Coronary artery (tissue), 2 donors: ENCODE data around the gene RPS6KL1.

Experiments used
- DNase-seq: peaks from one replicate; pipeline ENCODE4 v3.0.0-alpha.2; 2017; ENCODE audit warnings: low spot score
- H3K27ac ChIP-seq, 2 donors: fragments of 200-600 bp; sonication (generic); one replicate each; pipeline ENCODE4 v1.5.1; 2016 to 2019
- H3K4me3 ChIP-seq: fragments of 200-600 bp; sonication (generic); 2 replicates; pipeline ENCODE4 v1.5.1; 2016; ENCODE audit warnings: mild to moderate bottlenecking, moderate library complexity
- TF ChIP-seq, protein P1 (sequence below): fragments of 200-600 bp; sonication (generic); IDR thresholded peaks from one replicate; pipeline ENCODE4 v1.5.1; 2019; ENCODE audit warnings: antibody characterized with exemption

RPS6KL1 gene

GRCh38 chr14:74941676-74942097 lies 18.6 kb upstream of the RPS6KL1 start:
- no peak for DNase-seq

GRCh38 chr14:74940956-74941565 lies 18.0 kb upstream of the RPS6KL1 start:
- peak overlapping the region; percentile 76 to 94 for H3K27ac ChIP-seq
- TF ChIP-seq, protein P1, sequence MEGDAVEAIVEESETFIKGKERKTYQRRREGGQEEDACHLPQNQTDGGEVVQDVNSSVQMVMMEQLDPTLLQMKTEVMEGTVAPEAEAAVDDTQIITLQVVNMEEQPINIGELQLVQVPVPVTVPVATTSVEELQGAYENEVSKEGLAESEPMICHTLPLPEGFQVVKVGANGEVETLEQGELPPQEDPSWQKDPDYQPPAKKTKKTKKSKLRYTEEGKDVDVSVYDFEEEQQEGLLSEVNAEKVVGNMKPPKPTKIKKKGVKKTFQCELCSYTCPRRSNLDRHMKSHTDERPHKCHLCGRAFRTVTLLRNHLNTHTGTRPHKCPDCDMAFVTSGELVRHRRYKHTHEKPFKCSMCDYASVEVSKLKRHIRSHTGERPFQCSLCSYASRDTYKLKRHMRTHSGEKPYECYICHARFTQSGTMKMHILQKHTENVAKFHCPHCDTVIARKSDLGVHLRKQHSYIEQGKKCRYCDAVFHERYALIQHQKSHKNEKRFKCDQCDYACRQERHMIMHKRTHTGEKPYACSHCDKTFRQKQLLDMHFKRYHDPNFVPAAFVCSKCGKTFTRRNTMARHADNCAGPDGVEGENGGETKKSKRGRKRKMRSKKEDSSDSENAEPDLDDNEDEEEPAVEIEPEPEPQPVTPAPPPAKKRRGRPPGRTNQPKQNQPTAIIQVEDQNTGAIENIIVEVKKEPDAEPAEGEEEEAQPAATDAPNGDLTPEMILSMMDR, result no peak
- no peak for DNase-seq
- no peak overlapping the region for H3K4me3 ChIP-seq

More at GRCh38 chr14:74941676-74942097, 18.6 kb upstream of the RPS6KL1 start:
- Histone ChIP-seq H3K4me3 (peak overlapping the region; percentile 42), H3K27ac (peak overlapping the region; percentile 76 to 94)
- TF ChIP-seq, protein P1, result no peak

DNA sequence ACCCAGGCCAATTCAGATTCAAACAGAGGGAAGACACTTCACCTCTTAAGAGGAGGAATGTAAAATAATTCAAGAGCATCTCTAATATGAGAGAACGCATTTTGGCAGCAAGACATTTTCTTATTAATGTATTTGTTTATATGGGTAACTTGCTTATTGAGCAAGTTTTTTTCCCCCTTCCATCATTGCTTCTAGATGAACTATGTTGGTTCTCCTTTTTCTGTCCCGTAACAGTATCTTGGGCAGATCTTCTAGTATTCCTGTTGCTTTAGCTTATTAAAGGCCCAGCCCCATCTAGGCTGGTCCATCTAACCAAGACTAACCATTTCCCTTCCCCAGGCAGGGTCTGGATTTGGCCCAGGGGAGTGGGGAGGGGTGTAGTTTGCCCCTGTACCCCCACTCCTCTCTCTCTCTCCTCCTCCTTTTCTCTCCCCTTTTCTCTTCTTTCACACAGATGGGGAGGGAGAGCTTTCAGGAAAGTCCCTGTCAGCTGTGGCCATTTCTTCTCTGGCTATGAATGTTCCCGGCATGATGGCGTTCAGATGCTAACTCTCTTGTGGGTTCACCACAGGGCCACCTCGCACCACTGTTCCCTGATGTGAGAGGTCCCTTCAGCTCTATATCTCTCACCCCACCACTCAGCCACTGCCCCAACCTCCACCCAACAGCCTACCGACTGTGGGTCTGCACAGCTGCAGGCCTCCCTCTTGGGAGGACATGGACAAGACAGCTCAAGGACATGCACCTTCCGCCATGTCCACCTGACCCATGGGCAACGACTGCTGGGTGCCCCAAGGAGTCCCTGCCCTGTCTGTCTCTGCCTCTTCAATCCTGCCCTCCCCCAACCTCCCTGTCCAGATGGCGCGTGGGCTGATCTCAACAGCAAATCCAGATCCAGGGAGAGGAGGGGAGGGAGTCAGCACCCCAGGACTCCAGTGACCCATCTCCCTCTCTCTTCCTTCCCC lies 15.8 kb upstream of the RPS6KL1 start:
- Histone ChIP-seq H3K27ac (peak overlapping the region; percentile 76 to 94), H3K4me3 (no peak overlapping the region)
- no peak for DNase-seq
- TF ChIP-seq, protein P1, result no peak

- DNase-seq, result no peak
- no peak overlapping the region for H3K27ac ChIP-seq
- no peak overlapping the region for H3K4me3 ChIP-seq
- TF ChIP-seq, protein P1, result no peak
These were observed 14.1 kb upstream of the RPS6KL1 start for GRCh38 chr14:74937171-74937570.

DNA sequence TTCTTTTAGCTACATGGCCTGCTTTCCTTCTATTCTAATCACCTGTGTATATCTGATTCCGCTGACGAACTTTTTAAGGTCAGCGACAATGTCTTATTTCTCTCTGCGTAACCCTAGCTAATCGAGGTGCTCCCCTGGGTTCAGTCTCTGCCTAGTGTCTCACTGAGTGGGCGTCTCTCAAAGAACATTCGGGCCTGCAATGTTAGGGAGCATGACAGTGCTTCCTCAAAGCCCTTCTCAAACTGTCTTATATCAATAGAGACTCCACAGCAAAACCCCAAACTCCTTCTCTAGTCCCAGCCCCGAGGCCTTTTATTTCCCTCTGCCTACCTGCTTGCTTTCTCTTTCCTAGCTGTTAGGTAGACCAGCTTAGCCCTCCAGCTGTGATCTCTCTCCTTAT lies 13.7 kb upstream of the RPS6KL1 start:
- Histone ChIP-seq H3K4me3 (no peak overlapping the region), H3K27ac (no peak overlapping the region)
- TF ChIP-seq, protein P1, result no peak
- DNase-seq, result no peak

DNA sequence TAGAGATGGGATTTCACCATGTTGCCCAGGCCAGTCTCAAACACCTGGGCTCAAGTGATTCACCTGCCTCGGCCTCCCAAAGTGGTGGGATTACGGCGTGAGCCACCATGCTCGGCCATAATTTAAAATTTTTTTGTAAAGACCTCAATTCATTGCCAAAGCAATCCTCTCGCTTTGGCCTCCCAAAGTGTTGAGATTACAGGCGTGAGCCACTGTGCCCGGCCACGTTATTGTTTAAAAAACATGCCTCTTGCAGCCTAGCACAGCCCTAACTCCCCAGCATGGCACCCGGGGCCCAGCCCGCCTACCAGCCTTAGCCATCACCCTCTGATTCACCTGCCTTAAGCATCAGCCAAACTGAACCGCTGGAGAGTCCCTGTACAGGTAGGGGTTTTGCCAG lies 13.1 kb upstream of the RPS6KL1 start:
- H3K27ac ChIP-seq, result no peak overlapping the region
- no peak for DNase-seq

More for the DNA sequence above, 13.1 kb upstream of the RPS6KL1 start:
- TF ChIP-seq, protein P1, result no peak
- no peak overlapping the region for H3K4me3 ChIP-seq
